Karpas-422 (cell line): Measurements from ENCODE around the gene ALOX5. TPM values are rescaled to one million over a fixed set of nuclear protein-coding genes. Genes with fewer than 3 reads are reported as not detected.

Experiments
- DNase-seq: peaks from one replicate; pipeline ENCODE4 v3.0.0-alpha.2; 2015
- H2AFZ ChIP-seq: fragments of 200-600 bp; sonication (generic); 2 replicates; pipeline ENCODE4 v1.6.1; 2014; ENCODE audit warnings: antibody characterized with exemption, low read length, mixed read lengths
- H3K27ac ChIP-seq: fragments of 200-600 bp; sonication (generic); 2 replicates; pipeline ENCODE4 v1.5.1; 2014; ENCODE audit warnings: mild to moderate bottlenecking, low read length, moderate library complexity
- H3K27me3 ChIP-seq: fragments of 200-600 bp; sonication (generic); 2 replicates; pipeline ENCODE4 v1.6.1; 2014; ENCODE audit warnings: low read length, mixed read lengths
- H3K36me3 ChIP-seq: fragments of 200-600 bp; sonication (generic); 2 replicates; pipeline ENCODE4 v1.6.1; 2014; ENCODE audit warnings: low read length, mixed read lengths; ENCODE audit not compliant: insufficient read depth
- H3K4me1 ChIP-seq: fragments of 200-600 bp; sonication (generic); 2 replicates; pipeline ENCODE4 v1.6.1; 2014; ENCODE audit warnings: mild to moderate bottlenecking, low read length, mixed read lengths
- H3K4me2 ChIP-seq: fragments of 200-600 bp; sonication (generic); 2 replicates; pipeline ENCODE4 v1.6.1; 2014; ENCODE audit warnings: low read length, low read depth, mild to moderate bottlenecking; ENCODE audit not compliant: poor library complexity, severe bottlenecking
- H3K4me3 ChIP-seq: fragments of 200-600 bp; sonication (generic); 2 replicates; pipeline ENCODE4 v1.5.1; 2014; ENCODE audit warnings: mild to moderate bottlenecking, antibody characterized with exemption, low read length, mixed read lengths
- H3K79me2 ChIP-seq: fragments of 200-600 bp; sonication (generic); 2 replicates; pipeline ENCODE4 v1.6.1; 2014; ENCODE audit warnings: mild to moderate bottlenecking, low read length, mixed read lengths
- H3K9ac ChIP-seq: fragments of 200-600 bp; sonication (generic); 2 replicates; pipeline ENCODE4 v1.6.0; 2014; ENCODE audit warnings: low read length
- H3K9me2 ChIP-seq: fragments of 200-600 bp; sonication (generic), shearing (Covaris generic); replicated peaks from 2 replicates; pipeline ENCODE4 v1.6.0; 2014; ENCODE audit warnings: mild to moderate bottlenecking, low read length, moderate library complexity; ENCODE audit not compliant: insufficient read depth
- H3K9me3 ChIP-seq: fragments of 300-700, 200-600 bp; sonication (generic); 2 replicates; pipeline ENCODE4 v1.6.1; 2014; ENCODE audit warnings: low read length, mixed read lengths
- H4K20me1 ChIP-seq: fragments of 200-600 bp; sonication (generic); 2 replicates; pipeline ENCODE4 v1.6.1; 2014; ENCODE audit warnings: mild to moderate bottlenecking, antibody characterized with exemption, low read length, low read depth; ENCODE audit not compliant: insufficient read depth
- total RNA-seq: library from RNA; depleted of rRNA; stranded (reverse); fragments of >200 nt; shearing (Covaris generic); gene quantifications from 2 replicates; pipeline ENCODE4 v1.2.3, GENCODE V29; 2014; ENCODE audit warnings: low replicate concordance

The ALOX5 gene
- total RNA-seq, 1 experiment from 2014 or later: 480 TPM

- Histone ChIP-seq H2AFZ (no peak overlapping the region), H3K27ac (peak overlapping the region; percentile 42), H4K20me1 (peaks cover 28% of the 10 kb centered on the region), H3K4me2 (no peak overlapping the region), H3K27me3 (no peaks in the 10 kb centered on the region), H3K36me3 (peaks cover 29% of the 10 kb centered on the region), H3K4me3 (no peak overlapping the region), H3K4me1 (peaks cover 37% of the 10 kb centered on the region), H3K9me2 (no peaks in the 10 kb centered on the region), H3K79me2 (peaks cover 20% of the 10 kb centered on the region), H3K9ac (no peak overlapping the region), H3K9me3 (no peaks in the 10 kb centered on the region)
- no peak for DNase-seq
These were observed 46.6 kb downstream of the ALOX5 start for GRCh38 chr10:45420453-45421192.

DNA sequence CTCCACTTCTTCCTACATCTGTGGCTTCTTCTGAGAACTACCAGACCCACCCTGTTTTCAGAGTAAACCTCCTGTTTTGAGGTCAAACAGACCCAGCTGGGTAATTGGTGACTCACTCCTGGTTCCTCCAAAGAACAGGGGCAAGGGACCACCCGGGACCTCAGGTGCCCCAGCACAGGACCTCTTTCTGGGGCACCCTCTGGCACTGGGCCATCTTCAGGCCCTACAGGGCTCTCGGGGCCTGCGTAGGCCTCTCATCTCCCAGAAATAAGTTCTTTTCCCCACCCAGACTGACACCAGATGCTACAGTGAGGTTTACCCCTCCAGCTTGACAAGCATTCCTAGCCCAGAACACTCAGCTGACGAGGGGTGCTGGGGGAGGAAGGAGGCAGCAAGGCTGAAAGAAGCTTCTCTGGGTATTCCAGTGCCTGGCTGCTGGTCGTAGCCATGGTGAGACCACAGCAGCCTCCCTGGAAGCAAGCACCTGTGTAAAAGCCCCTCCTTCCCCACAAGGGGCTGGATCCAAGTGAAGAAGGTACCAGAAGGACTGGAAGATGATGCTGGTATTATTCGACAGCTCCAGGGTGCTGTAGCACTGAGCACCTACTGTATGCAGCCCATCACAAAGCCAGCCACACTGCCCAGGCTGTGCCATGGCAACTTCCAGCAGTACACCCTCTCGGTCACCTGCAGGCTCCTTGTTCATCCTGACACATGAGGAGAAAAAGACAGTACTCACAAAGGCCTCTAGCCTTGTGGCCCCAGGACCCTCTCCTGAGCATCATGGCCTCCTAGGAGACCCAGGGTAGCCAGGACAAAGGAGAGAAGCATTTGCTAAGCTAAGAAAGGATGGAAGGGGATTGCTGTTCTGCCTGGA lies 47.4 kb downstream of the ALOX5 start:
- peaks cover 27% of the 10 kb centered on the region for H3K36me3 ChIP-seq
- no peaks in the 10 kb centered on the region for H3K9me2 ChIP-seq
- H3K27ac ChIP-seq: peak overlapping the region; percentile 42; the same call in 1 of the 2 replicates
- no peak overlapping the region for H3K4me2 ChIP-seq
- H4K20me1 ChIP-seq: peaks cover 21% of the 10 kb centered on the region; the same call in 1 of the 2 replicates
- no peak for DNase-seq
- no peaks in the 10 kb centered on the region for H3K9me3 ChIP-seq
- no peaks in the 10 kb centered on the region for H3K27me3 ChIP-seq
- H3K79me2 ChIP-seq: peaks cover 12% of the 10 kb centered on the region
- no peak overlapping the region for H2AFZ ChIP-seq
- no peak overlapping the region for H3K4me3 ChIP-seq
- H3K4me1 ChIP-seq: peaks cover 29% of the 10 kb centered on the region
- no peak overlapping the region for H3K9ac ChIP-seq

- H3K9me2 ChIP-seq: no peaks in the 10 kb centered on the region
- peaks cover 25% of the 10 kb centered on the region for H3K4me1 ChIP-seq
- H3K4me2 ChIP-seq: no peak overlapping the region
- H4K20me1 ChIP-seq: peaks cover 13% of the 10 kb centered on the region; the same call in 1 of the 2 replicates
- H3K27me3 ChIP-seq: no peaks in the 10 kb centered on the region
- DNase-seq: no peak
- H3K36me3 ChIP-seq: peaks cover 26% of the 10 kb centered on the region
- peak overlapping the region; percentile 21; the same call in 1 of the 2 replicates for H3K27ac ChIP-seq
- H3K79me2 ChIP-seq: peaks cover 7% of the 10 kb centered on the region
- no peak overlapping the region for H3K9ac ChIP-seq
- no peak overlapping the region for H3K4me3 ChIP-seq
- H3K9me3 ChIP-seq: no peaks in the 10 kb centered on the region
- H2AFZ ChIP-seq: no peak overlapping the region
These were observed 48.3 kb downstream of the ALOX5 start for GRCh38 chr10:45422207-45422865.

GRCh38 chr10:45422866-45423659 lies 49.0 kb downstream of the ALOX5 start:
- Histone ChIP-seq H3K27ac (no peak overlapping the region), H4K20me1 (peaks cover 5% of the 10 kb centered on the region; the same call in 1 of the 2 replicates), H3K27me3 (no peaks in the 10 kb centered on the region), H3K9ac (no peak overlapping the region), H3K9me3 (no peaks in the 10 kb centered on the region), H3K4me1 (peaks cover 18% of the 10 kb centered on the region), H3K4me2 (no peak overlapping the region), H2AFZ (no peak overlapping the region), H3K9me2 (no peaks in the 10 kb centered on the region), H3K4me3 (no peak overlapping the region), H3K36me3 (peaks cover 22% of the 10 kb centered on the region), H3K79me2 (peaks cover 6% of the 10 kb centered on the region)
- DNase-seq: no peak

GRCh38 chr10:45423976-45424499 lies 50.0 kb downstream of the ALOX5 start:
- Histone ChIP-seq H3K4me1 (peaks cover 12% of the 10 kb centered on the region), H3K9me3 (no peaks in the 10 kb centered on the region), H2AFZ (no peak overlapping the region), H3K79me2 (peaks cover 10% of the 10 kb centered on the region), H3K9me2 (no peaks in the 10 kb centered on the region), H3K4me3 (no peak overlapping the region), H3K9ac (no peak overlapping the region), H3K4me2 (no peak overlapping the region), H3K36me3 (peaks cover 29% of the 10 kb centered on the region), H3K27ac (no peak overlapping the region), H4K20me1 (peaks cover 3% of the 10 kb centered on the region; the same call in 1 of the 2 replicates), H3K27me3 (no peaks in the 10 kb centered on the region)
- no peak for DNase-seq

- Histone ChIP-seq H3K4me3 (no peak overlapping the region), H3K36me3 (peaks cover 37% of the 10 kb centered on the region), H3K79me2 (peaks cover 17% of the 10 kb centered on the region), H3K9me2 (no peaks in the 10 kb centered on the region), H3K27ac (no peak overlapping the region), H3K27me3 (no peaks in the 10 kb centered on the region), H3K9me3 (no peaks in the 10 kb centered on the region), H4K20me1 (peaks cover 3% of the 10 kb centered on the region; the same call in 1 of the 2 replicates), H3K4me2 (no peak overlapping the region), H3K4me1 (peaks cover 4% of the 10 kb centered on the region), H2AFZ (no peak overlapping the region), H3K9ac (no peak overlapping the region)
- DNase-seq: no peak
These were observed 50.8 kb downstream of the ALOX5 start for GRCh38 chr10:45424668-45425404.
